SK-N-SH (cell line): ENCODE results near the gene GPC5. TPM values are rescaled to one million over a fixed set of nuclear protein-coding genes. Genes with fewer than 3 reads are reported as not detected.

Source experiments
- CTCF ChIA-PET: fragments of 300-600, 350-600 bp; formaldehyde crosslinking; extraction: SDS; loops from one replicate; lab custom pipeline; 2021; lab: Yijun Ruan, JAX
- POLR2A ChIA-PET: fragments of 350-600 bp; sonication (Branson Sonifier 250); formaldehyde crosslinking; extraction: SDS; loops from one replicate; lab custom pipeline; 2020; ENCODE audit warnings: antibody characterized with exemption, inconsistent platforms; lab: Yijun Ruan, JAX
- DNase-seq: peaks from one replicate; pipeline ENCODE4 v3.0.0; 2012
- H2AFZ ChIP-seq: fragments of 200-600 bp; sonication (generic); 2 replicates; pipeline ENCODE4 v1.8.1; 2016; ENCODE audit warnings: antibody characterized with exemption, mild to moderate bottlenecking, low read depth
- H3F3A ChIP-seq: fragments of 200-600 bp; sonication (generic); replicated peaks from 2 replicates; pipeline ENCODE3; 2016; ENCODE audit warnings: antibody characterized with exemption, mild to moderate bottlenecking; ENCODE audit not compliant: insufficient read depth
- H3K27ac ChIP-seq, 2 experiments: fragments of 200-500 bp in 1 of 2; fragments of 200-600 bp in 1 of 2; sonication (Bioruptor generic) in 1 of 2; sonication (generic), shearing (Covaris generic) in 1 of 2; 2 replicates each; pipeline versions ENCODE4 v1.5.1 to v1.6.1; 2014 to 2016; ENCODE audit warnings: low read depth in 2 of 2, inconsistent platforms in 1 of 2, low read length in 1 of 2, mild to moderate bottlenecking in 1 of 2, mixed read lengths in 1 of 2
- H3K27me3 ChIP-seq: fragments of 200-600 bp; sonication (generic), shearing (Covaris generic); 2 replicates; pipeline ENCODE4 v1.6.1; 2016; ENCODE audit warnings: mixed run types; ENCODE audit not compliant: insufficient read depth
- H3K36me3 ChIP-seq, 2 experiments: fragments of 200-500 bp in 1 of 2; fragments of 200-600 bp in 1 of 2; sonication (Bioruptor generic) in 1 of 2; sonication (generic) in 1 of 2; replicated peaks in 1 of 2; 2 replicates each; pipeline versions ENCODE3 to v1.5.1; 2014 to 2016; ENCODE audit warnings: low read length in 1 of 2, mild to moderate bottlenecking in 1 of 2; ENCODE audit not compliant: insufficient read depth in 2 of 2, control insufficient read depth in 1 of 2
- H3K4me1 ChIP-seq, 2 experiments: fragments of 200-500 bp in 1 of 2; fragments of 200-600 bp in 1 of 2; sonication (Bioruptor generic) in 1 of 2; sonication (generic), shearing (Covaris generic) in 1 of 2; 2 replicates each; pipeline versions ENCODE4 v1.5.1 to v1.6.1; 2014 to 2016; ENCODE audit warnings: low read depth in 1 of 2, low read length in 1 of 2, mixed run types in 1 of 2; ENCODE audit not compliant: insufficient read depth in 2 of 2, control insufficient read depth in 1 of 2
- H3K4me2 ChIP-seq: fragments of 200-600 bp; sonication (generic), shearing (Covaris generic); 2 replicates; pipeline ENCODE4 v1.6.1; 2017; ENCODE audit warnings: mixed run types
- H3K4me3 ChIP-seq, 2 experiments: fragments of 200-500 bp in 1 of 2; fragments of 200-600 bp in 1 of 2; sonication (Bioruptor generic) in 1 of 2; sonication (generic), shearing (Covaris generic) in 1 of 2; 2 replicates each; pipeline versions ENCODE4 v1.5.1 to v1.8.1; 2014 to 2016; ENCODE audit warnings: low read depth in 2 of 2, inconsistent platforms in 1 of 2, low read length in 1 of 2, mild to moderate bottlenecking in 1 of 2, mixed read lengths in 1 of 2, moderate library complexity in 1 of 2
- H3K79me2 ChIP-seq: fragments of 200-600 bp; sonication (generic); 2 replicates; pipeline ENCODE4 v1.8.1; 2017; ENCODE audit warnings: mild to moderate bottlenecking; ENCODE audit not compliant: insufficient read depth
- H3K9ac ChIP-seq: fragments of 200-600 bp; sonication (generic); 2 replicates; pipeline ENCODE4 v1.6.1; 2017; ENCODE audit warnings: mixed run types
- H3K9me2 ChIP-seq: fragments of 200-600 bp; sonication (generic); 2 replicates; pipeline ENCODE4 v1.6.1; 2017; ENCODE audit warnings: mixed run types
- H3K9me3 ChIP-seq: fragments of 200-600 bp; sonication (generic); 2 replicates; pipeline ENCODE4 v1.6.1; 2017; ENCODE audit warnings: mixed run types, mild to moderate bottlenecking, moderate library complexity
- H4K20me1 ChIP-seq: fragments of 200-600 bp; sonication (generic); 2 replicates; pipeline ENCODE4 v1.6.1; 2017; ENCODE audit warnings: mild to moderate bottlenecking, mixed run types; ENCODE audit not compliant: insufficient read depth
- CHD2 ChIP-seq: fragments of 150-350 bp; IDR thresholded peaks from 2 replicates; pipeline ENCODE4 v1.6.1; 2018; ENCODE audit warnings: low read length; ENCODE audit not compliant: partially characterized antibody
- EZH2phosphoT487 ChIP-seq: fragments of 200-600 bp; sonication (generic); IDR thresholded peaks from 2 replicates; pipeline ENCODE4 v1.6.1; 2017; ENCODE audit warnings: low read depth, mixed run types, mild to moderate bottlenecking, antibody characterized with exemption, moderate library complexity, borderline replicate concordance
- FOSL2 ChIP-seq: IDR thresholded peaks from 2 replicates; pipeline ENCODE4 v1.4.0; 2012; ENCODE audit warnings: low read depth, mild to moderate bottlenecking, moderate library complexity, borderline replicate concordance
- FOXJ3 ChIP-seq: sonication (generic); formaldehyde crosslinking; IDR thresholded peaks from 2 replicates; pipeline ENCODE4 v1.5.1; 2020; ENCODE audit warnings: mild to moderate bottlenecking, missing genetic modification reagents
- GABPA ChIP-seq: IDR thresholded peaks from 2 replicates; pipeline ENCODE4 v1.4.0; 2012; ENCODE audit warnings: low read depth, mild to moderate bottlenecking
- GATA2 ChIP-seq: sonication (generic); formaldehyde crosslinking; IDR thresholded peaks from 2 replicates; pipeline ENCODE4 v1.5.0; 2020; ENCODE audit warnings: mild to moderate bottlenecking, missing genetic modification reagents
- JUND ChIP-seq: IDR thresholded peaks from 2 replicates; pipeline ENCODE4 v1.4.0; 2012
- MEF2A ChIP-seq: IDR thresholded peaks from 2 replicates; pipeline ENCODE4 v1.4.0; 2012; ENCODE audit warnings: low read depth, borderline replicate concordance
- MXI1 ChIP-seq: IDR thresholded peaks from 2 replicates; pipeline ENCODE4 v1.6.1; 2012; ENCODE audit warnings: mild to moderate bottlenecking, low read depth, low read length, improper control_type of control experiment
- RAD21 ChIP-seq: IDR thresholded peaks from 2 replicates; pipeline ENCODE4 v1.6.1; 2012; ENCODE audit warnings: mild to moderate bottlenecking, low read length
- RCOR1 ChIP-seq: fragments of 150-350 bp; IDR thresholded peaks from 2 replicates; pipeline ENCODE4 v1.6.1; 2017; ENCODE audit warnings: antibody characterized with exemption, low read length
- TAF1 ChIP-seq: IDR thresholded peaks from 2 replicates; pipeline ENCODE4 v1.6.1; 2012; ENCODE audit warnings: low read depth, mild to moderate bottlenecking, low read length, moderate library complexity, borderline replicate concordance
- TEAD4 ChIP-seq: IDR thresholded peaks from 2 replicates; pipeline ENCODE4 v1.4.0; 2012; ENCODE audit warnings: mild to moderate bottlenecking, borderline replicate concordance; ENCODE audit not compliant: insufficient read depth
- USF1 ChIP-seq: IDR thresholded peaks from 2 replicates; pipeline ENCODE4 v1.4.0; 2012; ENCODE audit warnings: low read depth, borderline replicate concordance
- USF2 ChIP-seq: fragments of 150-350 bp; IDR thresholded peaks from 2 replicates; pipeline ENCODE4 v1.6.1; 2017; ENCODE audit warnings: antibody characterized with exemption, low read length, low read depth, borderline replicate concordance
- YY1 ChIP-seq: IDR thresholded peaks from 2 replicates; pipeline ENCODE4 v1.4.0; 2012; ENCODE audit warnings: low read depth, mild to moderate bottlenecking
- WGBS: methylation state at CpG from one replicate; pipeline ENCODE4 v1.1.6; 2017; ENCODE audit warnings: low lambda C conversion rate; 5-methylcytosine and 5-hydroxymethylcytosine counted together
- polyA plus RNA-seq, 3 experiments: library from polyadenylated mRNA; depleted of rRNA; stranded (reverse); fragments of >200 nt; gene quantifications; 2 replicates each; pipeline ENCODE4 v1.2.3, GENCODE V29; 2012
- TF ChIP-seq, protein P1 (sequence below): IDR thresholded peaks from 2 replicates; pipeline ENCODE4 v1.4.0; 2012; ENCODE audit warnings: low read depth, borderline replicate concordance
- TF ChIP-seq, protein P2 (sequence below): fragments of 200-600 bp; sonication (generic); IDR thresholded peaks from 2 replicates; pipeline ENCODE4 v1.6.1; 2017; ENCODE audit warnings: antibody characterized with exemption, mild to moderate bottlenecking, moderate library complexity

The GPC5 gene
- polyA plus RNA-seq, 1 of the 3 experiments (the other 2 are of a cell fraction) = 0.03 TPM

- TF ChIP-seq GABPA = no peak
- TF ChIP-seq CHD2 = no peak
- TF ChIP-seq RCOR1 = no peak
- no peak for TF ChIP-seq YY1
- TF ChIP-seq, all 33 proteins: peak for 0
Observed at GRCh38 chr13:92137520-92137919, 739.1 kb downstream of the GPC5 start (continued).

- no peak overlapping the region for H3K4me2 ChIP-seq
- no peak for DNase-seq
- H3K4me1 ChIP-seq = no peaks in the 10 kb centered on the region
- POLR2A ChIA-PET = no interaction called here
- no peaks in the 10 kb centered on the region for H3K79me2 ChIP-seq
- no peak overlapping the region for H2AFZ ChIP-seq
- H3K9me2 ChIP-seq = no peaks in the 10 kb centered on the region
- H3K27ac ChIP-seq = no peak overlapping the region
- H3K27me3 ChIP-seq = no peaks in the 10 kb centered on the region
- no peaks in the 10 kb centered on the region for H4K20me1 ChIP-seq
- no peak for TF ChIP-seq MXI1
- peak; percentile 58 for TF ChIP-seq RAD21
- TF ChIP-seq JUND = no peak
- no peak for TF ChIP-seq FOSL2
- no peak for TF ChIP-seq FOXJ3 (CRISPR knock-in tag)
- CTCF ChIA-PET = no interaction called here
- H3F3A ChIP-seq = no peaks in the 10 kb centered on the region
- H3K9me3 ChIP-seq = no peaks in the 10 kb centered on the region
- no peak overlapping the region for H3K4me3 ChIP-seq
- H3K9ac ChIP-seq = no peak overlapping the region
- no peaks in the 10 kb centered on the region for H3K36me3 ChIP-seq
Observed at GRCh38 chr13:92143766-92144165, 745.3 kb downstream of the GPC5 start.

DNA sequence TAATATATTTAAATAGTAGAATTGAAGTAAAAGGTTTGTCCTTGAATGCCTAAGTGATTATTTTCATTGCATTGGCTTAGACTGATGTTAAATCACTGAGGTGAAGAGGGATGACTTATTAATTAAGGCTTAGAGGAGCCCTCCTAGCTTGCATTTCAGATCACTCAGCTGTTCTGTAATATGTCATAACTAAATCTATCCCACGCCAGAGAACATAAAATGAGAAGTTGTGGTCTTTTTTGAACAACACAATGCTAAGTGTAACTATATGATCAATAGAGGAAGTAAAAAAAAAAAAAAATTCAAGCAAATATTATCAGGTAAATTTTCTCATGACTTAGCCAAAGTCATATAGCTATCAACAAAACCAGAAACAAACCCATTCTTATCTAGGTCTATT lies 752.2 kb downstream of the GPC5 start:
- Histone ChIP-seq H3K4me3 (no peak overlapping the region), H3K27me3 (no peaks in the 10 kb centered on the region), H3K36me3 (no peaks in the 10 kb centered on the region), H3K4me1 (no peaks in the 10 kb centered on the region), H3K9me2 (no peaks in the 10 kb centered on the region), H3K9ac (no peak overlapping the region), H2AFZ (no peak overlapping the region), H4K20me1 (no peaks in the 10 kb centered on the region), H3K79me2 (no peaks in the 10 kb centered on the region), H3K9me3 (no peaks in the 10 kb centered on the region), H3K27ac (no peak overlapping the region), H3F3A (no peaks in the 10 kb centered on the region), H3K4me2 (no peak overlapping the region)
- TF ChIP-seq FOXJ3 (CRISPR knock-in tag) (no peak), EZH2phosphoT487 (no peak), TAF1 (no peak), GATA2 (no peak), USF2 (no peak), USF1 (no peak), TEAD4 (no peak), MEF2A (no peak)
- TF ChIP-seq, protein P1, sequence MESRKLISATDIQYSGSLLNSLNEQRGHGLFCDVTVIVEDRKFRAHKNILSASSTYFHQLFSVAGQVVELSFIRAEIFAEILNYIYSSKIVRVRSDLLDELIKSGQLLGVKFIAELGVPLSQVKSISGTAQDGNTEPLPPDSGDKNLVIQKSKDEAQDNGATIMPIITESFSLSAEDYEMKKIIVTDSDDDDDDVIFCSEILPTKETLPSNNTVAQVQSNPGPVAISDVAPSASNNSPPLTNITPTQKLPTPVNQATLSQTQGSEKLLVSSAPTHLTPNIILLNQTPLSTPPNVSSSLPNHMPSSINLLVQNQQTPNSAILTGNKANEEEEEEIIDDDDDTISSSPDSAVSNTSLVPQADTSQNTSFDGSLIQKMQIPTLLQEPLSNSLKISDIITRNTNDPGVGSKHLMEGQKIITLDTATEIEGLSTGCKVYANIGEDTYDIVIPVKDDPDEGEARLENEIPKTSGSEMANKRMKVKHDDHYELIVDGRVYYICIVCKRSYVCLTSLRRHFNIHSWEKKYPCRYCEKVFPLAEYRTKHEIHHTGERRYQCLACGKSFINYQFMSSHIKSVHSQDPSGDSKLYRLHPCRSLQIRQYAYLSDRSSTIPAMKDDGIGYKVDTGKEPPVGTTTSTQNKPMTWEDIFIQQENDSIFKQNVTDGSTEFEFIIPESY = no peak
- TF ChIP-seq, protein P2, sequence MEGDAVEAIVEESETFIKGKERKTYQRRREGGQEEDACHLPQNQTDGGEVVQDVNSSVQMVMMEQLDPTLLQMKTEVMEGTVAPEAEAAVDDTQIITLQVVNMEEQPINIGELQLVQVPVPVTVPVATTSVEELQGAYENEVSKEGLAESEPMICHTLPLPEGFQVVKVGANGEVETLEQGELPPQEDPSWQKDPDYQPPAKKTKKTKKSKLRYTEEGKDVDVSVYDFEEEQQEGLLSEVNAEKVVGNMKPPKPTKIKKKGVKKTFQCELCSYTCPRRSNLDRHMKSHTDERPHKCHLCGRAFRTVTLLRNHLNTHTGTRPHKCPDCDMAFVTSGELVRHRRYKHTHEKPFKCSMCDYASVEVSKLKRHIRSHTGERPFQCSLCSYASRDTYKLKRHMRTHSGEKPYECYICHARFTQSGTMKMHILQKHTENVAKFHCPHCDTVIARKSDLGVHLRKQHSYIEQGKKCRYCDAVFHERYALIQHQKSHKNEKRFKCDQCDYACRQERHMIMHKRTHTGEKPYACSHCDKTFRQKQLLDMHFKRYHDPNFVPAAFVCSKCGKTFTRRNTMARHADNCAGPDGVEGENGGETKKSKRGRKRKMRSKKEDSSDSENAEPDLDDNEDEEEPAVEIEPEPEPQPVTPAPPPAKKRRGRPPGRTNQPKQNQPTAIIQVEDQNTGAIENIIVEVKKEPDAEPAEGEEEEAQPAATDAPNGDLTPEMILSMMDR = no peak
- WGBS = 32% methylated on average over 1 of the region's 1 CpG
- no peak for DNase-seq
- POLR2A ChIA-PET = no interaction called here
- CTCF ChIA-PET = no interaction called here
